Hippocampal formation (tissue), 2 donors: ENCODE data around the gene SLC25A42.
"Not testable (repeated sequence)": the region's sequence is repeated elsewhere in the genome, so short reads cannot be mapped to it uniquely, and the experiment has no call there.

ENCODE experiments used
- DNase-seq, 2 donors: peaks; one replicate each; lab custom pipeline; 2025; lab: John Stamatoyannopoulos, UW

SLC25A42 gene

GRCh38 chr19:19105365-19106055 lies 41.7 kb downstream of the SLC25A42 start:
- DNase-seq, result no peak

GRCh38 chr19:19106056-19106551 lies 42.3 kb downstream of the SLC25A42 start:
- DNase-seq, result no peak

GRCh38 chr19:19106938-19107337 lies 43.1 kb downstream of the SLC25A42 start:
- not testable (repeated sequence) for DNase-seq

GRCh38 chr19:19107654-19108053 lies 43.9 kb downstream of the SLC25A42 start:
- no peak for DNase-seq

- no peak for DNase-seq
Observed at GRCh38 chr19:19109601-19110000, 45.8 kb downstream of the SLC25A42 start.

- DNase-seq, result no peak
Observed at GRCh38 chr19:19110410-19111135, 46.8 kb downstream of the SLC25A42 start.

GRCh38 chr19:19111136-19111835 lies 47.5 kb downstream of the SLC25A42 start:
- no peak for DNase-seq

GRCh38 chr19:19111967-19112580 lies 48.3 kb downstream of the SLC25A42 start:
- no peak for DNase-seq

- DNase-seq, result no peak
Observed at GRCh38 chr19:19113040-19113626, 49.3 kb downstream of the SLC25A42 start.

GRCh38 chr19:19115954-19116353 lies 52.2 kb downstream of the SLC25A42 start:
- DNase-seq, result no peak

- no peak for DNase-seq
Observed at GRCh38 chr19:19119325-19120237, 55.8 kb downstream of the SLC25A42 start.

GRCh38 chr19:19120308-19121231 lies 56.8 kb downstream of the SLC25A42 start:
- no peak for DNase-seq

GRCh38 chr19:19121371-19121770 lies 57.6 kb downstream of the SLC25A42 start:
- no peak for DNase-seq

GRCh38 chr19:19122902-19123301 lies 59.1 kb downstream of the SLC25A42 start:
- DNase-seq, result no peak

- no peak for DNase-seq
Observed at GRCh38 chr19:19123386-19123785, 59.6 kb downstream of the SLC25A42 start.

- no peak for DNase-seq
Observed at GRCh38 chr19:19126102-19126501, 62.3 kb downstream of the SLC25A42 start.

- DNase-seq, result no peak
Observed at GRCh38 chr19:19131989-19132388, 68.2 kb downstream of the SLC25A42 start.

- DNase-seq, result no peak
Observed at GRCh38 chr19:19132912-19133311, 69.1 kb downstream of the SLC25A42 start.

- no peak for DNase-seq
Observed at GRCh38 chr19:19133985-19134384, 70.2 kb downstream of the SLC25A42 start.
